ENCODE measurements around the gene CDC14A.
A peak's percentile ranks its signal among the peaks of the same experiment; 100 is the strongest.
"Not testable (repeated sequence)": the region's sequence is repeated elsewhere in the genome, so short reads cannot be mapped to it uniquely, and the experiment has no call there.

The CDC14A gene

GRCh38 chr1:100352267-100353070 lies at the start of gene CDC14A:
CDC14A (plus strand) TSS chr1:100352506; CDS start chr1:100352955, 449 bp downstream.
- DNase-seq = peak; percentile 52

- no peak for DNase-seq
Observed at GRCh38 chr1:100302739-100303138, 49.6 kb upstream of the CDC14A start.

- DNase-seq = no peak
Observed at GRCh38 chr1:100304227-100304626, 48.1 kb upstream of the CDC14A start.

GRCh38 chr1:100304921-100305320 lies 47.4 kb upstream of the CDC14A start:
- DNase-seq = no peak

- no peak for DNase-seq
Observed at GRCh38 chr1:100305954-100306353, 46.4 kb upstream of the CDC14A start.

- DNase-seq = no peak
Observed at GRCh38 chr1:100306735-100307313, 45.5 kb upstream of the CDC14A start.

- no peak for DNase-seq
Observed at GRCh38 chr1:100308777-100309176, 43.5 kb upstream of the CDC14A start.

GRCh38 chr1:100309863-100310262 lies 42.4 kb upstream of the CDC14A start:
- DNase-seq = no peak

GRCh38 chr1:100313382-100313781 lies 38.9 kb upstream of the CDC14A start:
- DNase-seq = no peak

GRCh38 chr1:100316622-100317021 lies 35.7 kb upstream of the CDC14A start:
- no peak for DNase-seq

- DNase-seq = no peak
Observed at GRCh38 chr1:100320311-100321099, 31.8 kb upstream of the CDC14A start.

- no peak for DNase-seq
Observed at GRCh38 chr1:100321100-100321493, 31.2 kb upstream of the CDC14A start.

GRCh38 chr1:100321506-100321905 lies 30.8 kb upstream of the CDC14A start:
- no peak for DNase-seq

- DNase-seq = no peak
Observed at GRCh38 chr1:100322436-100323211, 29.7 kb upstream of the CDC14A start.

- DNase-seq = no peak
Observed at GRCh38 chr1:100323419-100324106, 28.7 kb upstream of the CDC14A start.

GRCh38 chr1:100325415-100326324 lies 26.6 kb upstream of the CDC14A start:
- DNase-seq = no peak

- not testable (repeated sequence) for DNase-seq
Observed at GRCh38 chr1:100326325-100326670, 26.0 kb upstream of the CDC14A start.

- DNase-seq = no peak
Observed at GRCh38 chr1:100328133-100328532, 24.2 kb upstream of the CDC14A start.

GRCh38 chr1:100331146-100331545 lies 21.2 kb upstream of the CDC14A start:
- DNase-seq = not testable (repeated sequence)

GRCh38 chr1:100332331-100332730 lies 20.0 kb upstream of the CDC14A start:
- no peak for DNase-seq

- no peak for DNase-seq
Observed at GRCh38 chr1:100335436-100335835, 16.9 kb upstream of the CDC14A start.
